SK-N-SH treated with all-trans-retinoic acid at 6 μM for 48 hours (cell line): ENCODE results near the gene GRIA3.

Experiments used
- ISL1 ChIP-seq: fragments of 250-450 bp; sonication (Bioruptor Pico); IDR thresholded peaks from 2 replicates; pipeline ENCODE4 v2.1.2; 2022; ENCODE audit warnings: mild to moderate bottlenecking, moderate library complexity
- PPARA ChIP-seq: fragments of 250-450 bp; sonication (Bioruptor Pico); IDR thresholded peaks from 2 replicates; pipeline ENCODE4 v1.5.0; 2020; ENCODE audit warnings: mild to moderate bottlenecking, borderline replicate concordance

GRCh38 chrX:123272630-123273029 lies 88.6 kb downstream of the GRIA3 start:
- no peak for TF ChIP-seq PPARA (CRISPR knock-in tag)
- TF ChIP-seq ISL1 (CRISPR knock-in tag), result no peak
